Measurements from ENCODE around the gene TMEM171. TPM values are rescaled to one million over a fixed set of nuclear protein-coding genes. Genes with fewer than 3 reads are reported as not detected.

The TMEM171 gene
- total and polyA plus RNA-seq, 4 donors: 1.0 to 2.1 (median 1.4) TPM; not detected in 1

DNA sequence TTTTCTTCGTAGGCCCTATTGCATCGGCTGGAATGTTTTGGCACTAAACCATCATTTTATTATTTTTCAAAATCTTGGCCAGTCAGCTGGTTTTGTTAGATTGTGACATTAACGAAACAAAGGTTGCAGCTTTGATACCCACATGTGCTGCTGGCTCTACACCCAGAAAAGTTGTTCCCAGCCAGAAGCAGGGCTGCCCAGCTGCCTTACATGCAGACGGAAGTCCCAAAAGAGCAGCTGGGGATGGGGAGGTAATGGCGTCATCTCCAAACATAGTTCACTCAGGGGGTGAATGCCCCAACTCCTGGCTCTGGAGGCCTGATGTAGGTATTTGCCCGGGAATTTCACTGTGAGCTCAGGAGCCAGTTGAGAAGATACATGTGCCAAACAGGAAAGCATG, 23.3 kb downstream of the TMEM171 start:
- Histone ChIP-seq H3K9ac (ENCODE audit: low read depth in 1 of 2, low read length in 2 of 2) (no peak overlapping the region), H3K4me3 (ENCODE audit: low read depth in 1 of 3, low read length in 3 of 3) (no peak overlapping the region), H3K27me3 (ENCODE audit: control insufficient read depth in 4 of 4, insufficient read depth in 4 of 4, low read length in 3 of 4) (no peaks in the 10 kb centered on the region), H3K9me3 (ENCODE audit: control insufficient read depth in 4 of 4, low read length in 3 of 4) (no peaks in the 10 kb centered on the region), H3K27ac (ENCODE audit: low read depth in 1 of 2, low read length in 2 of 2) (no peak overlapping the region), H3K36me3 (ENCODE audit: control insufficient read depth in 4 of 4, insufficient read depth in 3 of 4, low read depth in 1 of 4, low read length in 3 of 4) (no peaks in the 10 kb centered on the region), H3K4me1 (ENCODE audit: control insufficient read depth in 4 of 4, insufficient read depth in 4 of 4, low read length in 3 of 4) (no peaks in the 10 kb centered on the region)
- TF ChIP-seq HNF4A (conservative IDR thresholded peaks at IDR 0.05): no peak
- TF ChIP-seq SP1 (IDR thresholded peaks at IDR 0.05): no peak
- TF ChIP-seq RXRA (IDR thresholded peaks at IDR 0.05): no peak
- TF ChIP-seq RAD21 (IDR thresholded peaks at IDR 0.05): no peak
- no peak for TF ChIP-seq GABPA (IDR thresholded peaks at IDR 0.05 in 1 of 2, conservative IDR thresholded peaks at IDR 0.05 in 1 of 2)
- TF ChIP-seq TAF1 (conservative IDR thresholded peaks at IDR 0.05): no peak
- TF ChIP-seq, protein P1, sequence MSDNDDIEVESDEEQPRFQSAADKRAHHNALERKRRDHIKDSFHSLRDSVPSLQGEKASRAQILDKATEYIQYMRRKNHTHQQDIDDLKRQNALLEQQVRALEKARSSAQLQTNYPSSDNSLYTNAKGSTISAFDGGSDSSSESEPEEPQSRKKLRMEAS (IDR thresholded peaks at IDR 0.05): no peak
- WGBS: 88% methylated on average over 6 of the region's 6 CpGs
- DNase-seq (ENCODE audit: low spot score): no peak

DNA sequence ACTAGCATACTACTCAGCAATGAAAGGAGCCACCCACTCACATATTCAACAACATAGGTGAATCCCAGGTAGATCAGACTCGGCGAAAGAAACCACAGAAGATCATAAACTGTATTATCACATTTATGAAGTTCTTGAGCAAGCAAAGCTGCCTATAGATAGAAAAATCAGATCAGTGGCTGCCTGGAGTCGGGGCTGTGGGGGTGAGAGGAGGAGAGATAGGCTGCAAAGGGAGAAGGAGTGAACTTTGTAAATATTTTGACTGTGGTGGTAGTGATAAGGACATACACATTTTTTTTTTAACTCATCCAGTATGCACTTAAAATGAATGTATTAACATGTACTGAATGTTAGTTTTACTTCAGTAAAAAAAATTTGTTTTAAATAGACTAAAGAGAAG, 29.2 kb downstream of the TMEM171 start:
- DNase-seq (ENCODE audit: low spot score): no peak
- no peak overlapping the region for H3K9ac ChIP-seq (ENCODE audit: low read depth in 1 of 2, low read length in 2 of 2)
- H3K4me3 ChIP-seq (ENCODE audit: low read depth in 1 of 3, low read length in 3 of 3): no peak overlapping the region
- H3K27ac ChIP-seq (ENCODE audit: low read depth in 1 of 2, low read length in 2 of 2): no peak overlapping the region
- H3K27me3 ChIP-seq (ENCODE audit: control insufficient read depth in 4 of 4, insufficient read depth in 4 of 4, low read length in 3 of 4): no peaks in the 10 kb centered on the region
- no peaks in the 10 kb centered on the region for H3K4me1 ChIP-seq (ENCODE audit: control insufficient read depth in 4 of 4, insufficient read depth in 4 of 4, low read length in 3 of 4)
- TF ChIP-seq EGR1 (IDR thresholded peaks at IDR 0.05; ENCODE audit: low read depth in 2 of 2) (no peak), RAD21 (IDR thresholded peaks at IDR 0.05) (no peak), SP1 (IDR thresholded peaks at IDR 0.05) (no peak)
- TF ChIP-seq, protein P2, sequence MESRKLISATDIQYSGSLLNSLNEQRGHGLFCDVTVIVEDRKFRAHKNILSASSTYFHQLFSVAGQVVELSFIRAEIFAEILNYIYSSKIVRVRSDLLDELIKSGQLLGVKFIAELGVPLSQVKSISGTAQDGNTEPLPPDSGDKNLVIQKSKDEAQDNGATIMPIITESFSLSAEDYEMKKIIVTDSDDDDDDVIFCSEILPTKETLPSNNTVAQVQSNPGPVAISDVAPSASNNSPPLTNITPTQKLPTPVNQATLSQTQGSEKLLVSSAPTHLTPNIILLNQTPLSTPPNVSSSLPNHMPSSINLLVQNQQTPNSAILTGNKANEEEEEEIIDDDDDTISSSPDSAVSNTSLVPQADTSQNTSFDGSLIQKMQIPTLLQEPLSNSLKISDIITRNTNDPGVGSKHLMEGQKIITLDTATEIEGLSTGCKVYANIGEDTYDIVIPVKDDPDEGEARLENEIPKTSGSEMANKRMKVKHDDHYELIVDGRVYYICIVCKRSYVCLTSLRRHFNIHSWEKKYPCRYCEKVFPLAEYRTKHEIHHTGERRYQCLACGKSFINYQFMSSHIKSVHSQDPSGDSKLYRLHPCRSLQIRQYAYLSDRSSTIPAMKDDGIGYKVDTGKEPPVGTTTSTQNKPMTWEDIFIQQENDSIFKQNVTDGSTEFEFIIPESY (IDR thresholded peaks at IDR 0.05): no peak
- no peaks in the 10 kb centered on the region for H3K36me3 ChIP-seq (ENCODE audit: control insufficient read depth in 4 of 4, insufficient read depth in 3 of 4, low read depth in 1 of 4, low read length in 3 of 4)
- H3K9me3 ChIP-seq (ENCODE audit: control insufficient read depth in 4 of 4, low read length in 3 of 4): no peaks in the 10 kb centered on the region
- WGBS: 82% methylated on average over 3 of the region's 3 CpGs

DNA sequence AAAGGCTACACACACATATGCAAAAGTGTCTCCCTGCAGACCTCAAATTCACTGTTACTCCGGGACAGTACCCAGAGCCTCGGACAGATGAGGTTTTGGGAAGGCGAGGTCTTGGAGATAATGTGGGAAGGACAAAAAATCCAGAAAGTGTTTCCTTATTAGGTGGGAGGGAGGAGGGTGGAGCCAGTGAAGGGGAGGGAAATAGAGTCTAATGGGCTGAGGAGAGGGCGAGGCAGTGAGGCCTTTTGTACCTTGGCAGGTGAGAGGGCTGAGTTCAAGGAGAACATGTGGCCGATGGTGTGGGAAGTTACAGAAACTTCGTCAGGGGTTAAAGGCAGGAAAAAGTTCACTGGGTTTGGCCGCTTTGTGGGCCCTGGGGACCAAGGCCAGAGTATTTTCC, 30.5 kb downstream of the TMEM171 start:
- H3K9me3 ChIP-seq (ENCODE audit: control insufficient read depth in 4 of 4, low read length in 3 of 4): no peaks in the 10 kb centered on the region
- no peak overlapping the region for H3K4me3 ChIP-seq (ENCODE audit: low read depth in 1 of 3, low read length in 3 of 3)
- H3K9ac ChIP-seq (ENCODE audit: low read depth in 1 of 2, low read length in 2 of 2): no peak overlapping the region
- H3K4me1 ChIP-seq (ENCODE audit: control insufficient read depth in 4 of 4, insufficient read depth in 4 of 4, low read length in 3 of 4): no peaks in the 10 kb centered on the region
- DNase-seq (ENCODE audit: low spot score): no peak
- TF ChIP-seq TAF1 (conservative IDR thresholded peaks at IDR 0.05) (no peak), GABPA (IDR thresholded peaks at IDR 0.05 in 1 of 2, conservative IDR thresholded peaks at IDR 0.05 in 1 of 2) (no peak), RAD21 (IDR thresholded peaks at IDR 0.05) (no peak), YY1 (IDR thresholded peaks at IDR 0.05) (no peak), HNF4A (conservative IDR thresholded peaks at IDR 0.05) (no peak), NR2F2 (IDR thresholded peaks at IDR 0.05) (no peak), JUND (IDR thresholded peaks at IDR 0.05) (no peak), RXRA (IDR thresholded peaks at IDR 0.05) (no peak), HNF4G (IDR thresholded peaks at IDR 0.05) (no peak), FOXA1 (IDR thresholded peaks at IDR 0.05) (no peak), SP1 (IDR thresholded peaks at IDR 0.05) (no peak)
- TF ChIP-seq, protein P2 (IDR thresholded peaks at IDR 0.05): no peak
- TF ChIP-seq, protein P3, sequence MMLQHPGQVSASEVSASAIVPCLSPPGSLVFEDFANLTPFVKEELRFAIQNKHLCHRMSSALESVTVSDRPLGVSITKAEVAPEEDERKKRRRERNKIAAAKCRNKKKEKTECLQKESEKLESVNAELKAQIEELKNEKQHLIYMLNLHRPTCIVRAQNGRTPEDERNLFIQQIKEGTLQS (IDR thresholded peaks at IDR 0.05): no peak
- TF ChIP-seq, protein P1 (IDR thresholded peaks at IDR 0.05): no peak
- TF ChIP-seq, protein P4, sequence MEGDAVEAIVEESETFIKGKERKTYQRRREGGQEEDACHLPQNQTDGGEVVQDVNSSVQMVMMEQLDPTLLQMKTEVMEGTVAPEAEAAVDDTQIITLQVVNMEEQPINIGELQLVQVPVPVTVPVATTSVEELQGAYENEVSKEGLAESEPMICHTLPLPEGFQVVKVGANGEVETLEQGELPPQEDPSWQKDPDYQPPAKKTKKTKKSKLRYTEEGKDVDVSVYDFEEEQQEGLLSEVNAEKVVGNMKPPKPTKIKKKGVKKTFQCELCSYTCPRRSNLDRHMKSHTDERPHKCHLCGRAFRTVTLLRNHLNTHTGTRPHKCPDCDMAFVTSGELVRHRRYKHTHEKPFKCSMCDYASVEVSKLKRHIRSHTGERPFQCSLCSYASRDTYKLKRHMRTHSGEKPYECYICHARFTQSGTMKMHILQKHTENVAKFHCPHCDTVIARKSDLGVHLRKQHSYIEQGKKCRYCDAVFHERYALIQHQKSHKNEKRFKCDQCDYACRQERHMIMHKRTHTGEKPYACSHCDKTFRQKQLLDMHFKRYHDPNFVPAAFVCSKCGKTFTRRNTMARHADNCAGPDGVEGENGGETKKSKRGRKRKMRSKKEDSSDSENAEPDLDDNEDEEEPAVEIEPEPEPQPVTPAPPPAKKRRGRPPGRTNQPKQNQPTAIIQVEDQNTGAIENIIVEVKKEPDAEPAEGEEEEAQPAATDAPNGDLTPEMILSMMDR (IDR thresholded peaks at IDR 0.05; ENCODE audit: low read depth, low read length, missing input control): no peak
- H3K36me3 ChIP-seq (ENCODE audit: control insufficient read depth in 4 of 4, insufficient read depth in 3 of 4, low read depth in 1 of 4, low read length in 3 of 4): no peaks in the 10 kb centered on the region
- no peak overlapping the region for H3K27ac ChIP-seq (ENCODE audit: low read depth in 1 of 2, low read length in 2 of 2)
- no peaks in the 10 kb centered on the region for H3K27me3 ChIP-seq (ENCODE audit: control insufficient read depth in 4 of 4, insufficient read depth in 4 of 4, low read length in 3 of 4)
- WGBS: 75% methylated on average over 7 of the region's 7 CpGs

Measured in liver (tissue), 9 donors.